HEK293T (cell line): ENCODE data around the gene LRRC14B.

Experiments used
- CTBP1 ChIP-seq: fragments of 450-650 bp; IDR thresholded peaks from 2 replicates; pipeline ENCODE4 v1.6.1; 2016; ENCODE audit warnings: borderline replicate concordance
- SP1 ChIP-seq: fragments of 450-650 bp; IDR thresholded peaks from 2 replicates; pipeline ENCODE4 v1.6.1; 2017
- TARDBP ChIP-seq: fragments of 450-650 bp; IDR thresholded peaks from 2 replicates; pipeline ENCODE4 v1.6.1; 2016

DNA sequence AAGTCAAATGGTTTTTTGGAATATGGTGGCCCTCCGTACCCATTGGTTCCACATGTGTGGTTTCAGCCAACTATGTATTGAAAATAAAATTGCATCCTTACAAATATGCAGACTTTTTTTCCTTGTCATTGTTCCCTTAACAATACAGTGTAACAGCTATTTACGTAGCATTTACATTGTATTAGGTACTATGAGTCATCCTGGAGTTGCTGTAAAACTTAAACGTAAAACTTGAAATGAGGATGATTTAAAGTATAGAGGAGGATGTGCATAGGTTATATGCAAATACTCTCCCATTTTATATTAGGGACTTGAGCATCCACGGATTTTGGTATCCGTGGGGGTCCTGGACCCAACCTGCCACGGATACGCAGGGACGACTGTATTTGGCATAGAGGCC lies 43.2 kb downstream of the LRRC14B start:
- TF ChIP-seq CTBP1 (no peak), SP1 (no peak), TARDBP (no peak)
